ENCODE measurements around the gene GRB7. TPM values are rescaled to one million over a fixed set of nuclear protein-coding genes. Genes with fewer than 3 reads are reported as not detected.

The GRB7 gene
- total and polyA plus RNA-seq, 2 experiments from 2014 or later = 1.8 to 6.6 TPM

GRCh38 chr17:39735882-39736281, 1.9 kb upstream of the GRB7 start:
- no peaks in the 10 kb centered on the region for H3K36me3 ChIP-seq
- peaks cover 41% of the 10 kb centered on the region for H3K27me3 ChIP-seq

DNA sequence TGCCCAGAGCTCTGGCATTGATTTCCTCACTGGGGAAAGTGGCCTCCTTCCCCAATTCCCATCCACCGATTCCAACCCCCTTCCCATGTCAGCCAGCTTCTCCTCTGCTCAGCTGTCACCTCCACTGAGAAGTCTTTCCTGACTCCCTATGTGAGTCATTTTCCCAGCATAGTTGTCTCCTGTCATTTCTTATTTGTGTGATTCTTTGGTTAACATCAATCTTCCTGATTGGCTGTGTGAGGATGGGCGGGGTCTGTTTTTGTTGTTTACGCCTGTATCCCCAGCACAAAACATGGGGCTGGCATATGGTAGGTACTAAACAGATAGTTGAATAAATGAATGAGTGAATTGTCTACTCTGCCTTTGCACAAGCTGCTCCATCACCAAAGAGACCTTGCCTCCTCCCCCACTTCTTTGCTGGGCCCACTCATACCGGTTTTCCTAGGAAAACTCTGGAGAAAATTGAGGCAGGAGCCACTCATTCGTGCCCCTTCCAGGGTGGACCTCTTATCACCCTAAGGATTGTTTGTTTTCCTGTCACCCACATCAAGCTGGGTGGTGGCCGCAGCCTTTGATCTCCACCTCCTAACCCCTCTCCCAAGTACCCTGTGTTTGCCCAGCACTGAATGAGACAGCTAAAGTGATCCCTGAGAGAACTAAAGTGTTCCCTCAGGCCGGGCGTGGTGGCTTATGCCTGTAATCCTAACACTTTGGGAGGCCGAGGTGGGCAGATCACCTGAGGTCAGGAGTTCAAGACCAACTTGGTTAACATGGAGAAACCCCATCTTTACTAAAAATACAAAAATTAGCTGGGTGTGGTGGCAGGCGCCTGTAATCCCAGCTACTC, 1.2 kb upstream of the GRB7 start:
- Histone ChIP-seq H3K4me3 (no peak overlapping the region), H3K4me1 (ENCODE audit: low read depth) (peaks cover 19% of the 10 kb centered on the region), H3K27ac (no peak overlapping the region), H3K27me3 (peaks cover 41% of the 10 kb centered on the region), H3K9me3 (ENCODE audit: low read depth) (no peaks in the 10 kb centered on the region), H3K36me3 (no peaks in the 10 kb centered on the region)
- no peak for DNase-seq (ENCODE audit: low read depth in 1 of 2, low spot score in 1 of 2)
- TF ChIP-seq, protein P1, sequence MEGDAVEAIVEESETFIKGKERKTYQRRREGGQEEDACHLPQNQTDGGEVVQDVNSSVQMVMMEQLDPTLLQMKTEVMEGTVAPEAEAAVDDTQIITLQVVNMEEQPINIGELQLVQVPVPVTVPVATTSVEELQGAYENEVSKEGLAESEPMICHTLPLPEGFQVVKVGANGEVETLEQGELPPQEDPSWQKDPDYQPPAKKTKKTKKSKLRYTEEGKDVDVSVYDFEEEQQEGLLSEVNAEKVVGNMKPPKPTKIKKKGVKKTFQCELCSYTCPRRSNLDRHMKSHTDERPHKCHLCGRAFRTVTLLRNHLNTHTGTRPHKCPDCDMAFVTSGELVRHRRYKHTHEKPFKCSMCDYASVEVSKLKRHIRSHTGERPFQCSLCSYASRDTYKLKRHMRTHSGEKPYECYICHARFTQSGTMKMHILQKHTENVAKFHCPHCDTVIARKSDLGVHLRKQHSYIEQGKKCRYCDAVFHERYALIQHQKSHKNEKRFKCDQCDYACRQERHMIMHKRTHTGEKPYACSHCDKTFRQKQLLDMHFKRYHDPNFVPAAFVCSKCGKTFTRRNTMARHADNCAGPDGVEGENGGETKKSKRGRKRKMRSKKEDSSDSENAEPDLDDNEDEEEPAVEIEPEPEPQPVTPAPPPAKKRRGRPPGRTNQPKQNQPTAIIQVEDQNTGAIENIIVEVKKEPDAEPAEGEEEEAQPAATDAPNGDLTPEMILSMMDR (IDR thresholded peaks at IDR 0.05; ENCODE audit: low read depth, low read length) = no peak

More at GRCh38 chr17:39735882-39736281, 1.9 kb upstream of the GRB7 start:
- Histone ChIP-seq H3K4me1 (ENCODE audit: low read depth) (peaks cover 19% of the 10 kb centered on the region), H3K27ac (no peak overlapping the region), H3K9me3 (ENCODE audit: low read depth) (no peaks in the 10 kb centered on the region), H3K4me3 (no peak overlapping the region)
- DNase-seq (ENCODE audit: low read depth in 1 of 2, low spot score in 1 of 2) = no peak
- TF ChIP-seq, protein P1 (IDR thresholded peaks at IDR 0.05; ENCODE audit: low read depth, low read length) = no peak

DNA sequence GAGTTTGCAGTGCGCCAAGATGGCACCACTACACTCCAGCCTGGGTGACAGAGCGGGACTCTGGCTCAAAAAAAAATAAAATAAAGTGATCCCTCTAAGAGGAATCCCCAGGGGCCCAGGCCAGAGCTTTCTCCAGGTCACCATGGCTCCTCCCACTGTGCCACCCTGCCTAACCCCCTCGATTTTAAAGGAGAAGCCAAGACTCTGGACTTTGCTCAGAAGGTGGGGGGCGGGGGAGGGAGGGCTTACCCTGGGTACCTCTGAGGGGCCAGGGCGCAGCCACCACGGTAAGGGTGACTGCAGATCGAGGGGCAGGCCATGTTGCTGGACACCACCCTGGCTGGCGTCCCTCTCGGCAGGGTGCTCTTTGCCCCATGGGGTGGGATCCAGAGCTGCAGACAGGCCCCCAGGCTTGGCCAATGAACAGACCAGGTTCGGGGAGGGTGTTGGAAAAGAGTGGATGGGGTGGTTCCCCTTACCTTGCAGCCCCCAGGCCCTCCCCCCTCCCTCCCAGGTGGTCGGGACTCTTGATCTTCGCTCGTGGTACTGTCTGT, 455 bp upstream of the GRB7 start:
- DNase-seq (ENCODE audit: low read depth in 1 of 2, low spot score in 1 of 2) = no peak
- Histone ChIP-seq H3K27me3 (peaks cover 41% of the 10 kb centered on the region), H3K4me1 (ENCODE audit: low read depth) (peaks cover 19% of the 10 kb centered on the region), H3K4me3 (peak overlapping the region; percentile 27), H3K27ac (no peak overlapping the region), H3K36me3 (no peaks in the 10 kb centered on the region), H3K9me3 (ENCODE audit: low read depth) (no peaks in the 10 kb centered on the region)
- TF ChIP-seq, protein P1 (IDR thresholded peaks at IDR 0.05; ENCODE audit: low read depth, low read length) = no peak

- Histone ChIP-seq H3K9me3 (ENCODE audit: low read depth) (no peaks in the 10 kb centered on the region), H3K4me3 (peak overlapping the region; percentile 27), H3K36me3 (no peaks in the 10 kb centered on the region), H3K27me3 (peaks cover 41% of the 10 kb centered on the region), H3K27ac (no peak overlapping the region), H3K4me1 (ENCODE audit: low read depth) (peaks cover 19% of the 10 kb centered on the region)
- TF ChIP-seq, protein P1 (IDR thresholded peaks at IDR 0.05; ENCODE audit: low read depth, low read length) = no peak
- DNase-seq (ENCODE audit: low read depth in 1 of 2, low spot score in 1 of 2) = no peak
Measured at GRCh38 chr17:39738568-39738901, 797 bp downstream of the GRB7 start.

DNA sequence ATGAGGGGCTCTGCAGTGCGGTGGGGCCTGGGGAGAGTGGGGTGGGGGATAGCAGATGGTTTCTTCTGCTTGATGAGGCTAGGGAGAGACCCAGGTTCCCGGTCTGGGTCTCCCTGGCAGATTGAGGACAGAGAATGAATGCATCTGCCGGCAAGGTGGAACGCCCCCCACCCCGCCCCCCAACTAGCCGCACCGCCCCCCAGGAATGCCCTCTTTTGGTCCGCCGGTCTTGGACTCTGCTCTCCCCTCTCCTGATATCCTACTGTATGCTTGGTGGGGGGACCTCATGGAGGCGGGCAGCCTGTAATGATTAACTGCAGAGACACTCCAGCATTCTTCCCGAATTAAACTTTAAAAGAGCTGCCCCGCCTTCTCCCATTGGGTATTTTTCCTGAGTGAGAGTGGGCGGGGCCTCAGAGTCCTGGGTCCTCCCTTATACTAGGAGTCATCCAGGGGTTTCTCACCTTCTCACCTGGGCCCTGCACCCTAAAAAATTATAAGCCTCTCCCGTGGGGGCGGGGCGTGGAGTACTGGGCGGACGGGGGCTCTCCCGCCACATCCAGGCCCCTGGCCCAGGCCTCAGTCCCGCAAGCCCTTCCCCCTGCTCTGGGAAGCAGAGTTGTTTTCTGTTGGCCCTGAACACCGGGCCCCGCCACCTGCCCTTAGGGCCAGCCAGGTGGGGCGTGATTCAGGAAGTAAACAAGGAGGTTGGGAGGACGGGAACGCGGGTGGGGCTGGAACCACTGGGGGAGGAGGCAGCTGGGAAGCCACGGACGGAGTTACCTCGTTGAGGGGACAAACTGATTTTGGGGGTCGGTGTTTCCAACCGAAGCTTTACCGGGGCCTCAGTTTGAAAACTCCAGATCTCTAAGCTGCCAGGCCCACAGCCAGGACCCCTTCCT, 1.5 kb downstream of the GRB7 start:
- no peak overlapping the region for H3K27ac ChIP-seq
- H3K27me3 ChIP-seq = peaks cover 41% of the 10 kb centered on the region
- H3K9me3 ChIP-seq (ENCODE audit: low read depth) = no peaks in the 10 kb centered on the region
- H3K4me1 ChIP-seq (ENCODE audit: low read depth) = peaks cover 19% of the 10 kb centered on the region
- no peaks in the 10 kb centered on the region for H3K36me3 ChIP-seq
- H3K4me3 ChIP-seq = peak overlapping the region; percentile 27
- TF ChIP-seq, protein P1 (IDR thresholded peaks at IDR 0.05; ENCODE audit: low read depth, low read length) = no peak
- DNase-seq (ENCODE audit: low read depth in 1 of 2, low spot score in 1 of 2) = peak in 1 of 2 donors; percentile 36

All from cardiac muscle cell (in vitro differentiated cells and primary cell).